Left hindlimb (tissue), 1 donor: ENCODE data around the gene MARK4.
"Not testable (repeated sequence)": the region's sequence is repeated elsewhere in the genome, so short reads cannot be mapped to it uniquely, and the experiment has no call there.

Source experiments
- DNase-seq: peaks from one replicate; pipeline ENCODE4 v3.0.0-alpha.2; 2018

MARK4 gene

GRCh38 chr19:45250832-45251451 lies at the start of gene MARK4:
TSS of gene MARK4 (plus strand) at chr19:45251271. CDS start at chr19:45251589, 318 bp downstream.
- DNase-seq, result peak; percentile 86

GRCh38 chr19:45202637-45203036 lies 48.4 kb upstream of the MARK4 start:
- no peak for DNase-seq

DNA sequence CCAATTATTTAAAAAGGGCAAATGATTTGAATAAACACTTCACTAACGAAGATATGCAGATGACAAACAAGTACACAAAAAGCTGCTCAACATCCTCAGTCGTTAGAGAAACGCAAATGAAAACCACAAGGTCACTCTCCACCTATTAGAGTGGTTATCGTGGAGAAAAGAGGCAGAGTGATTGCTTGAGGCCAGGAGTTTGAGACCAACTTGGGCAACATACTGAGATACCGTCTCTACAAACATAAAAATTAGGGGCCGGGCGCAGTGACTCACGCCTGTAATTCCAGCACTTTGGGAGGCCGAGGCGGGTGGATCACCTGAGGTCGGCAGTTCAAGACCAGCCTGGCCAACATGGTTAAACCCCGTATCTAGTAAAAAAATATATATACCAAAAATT lies 45.3 kb upstream of the MARK4 start:
- DNase-seq, result no peak

DNA sequence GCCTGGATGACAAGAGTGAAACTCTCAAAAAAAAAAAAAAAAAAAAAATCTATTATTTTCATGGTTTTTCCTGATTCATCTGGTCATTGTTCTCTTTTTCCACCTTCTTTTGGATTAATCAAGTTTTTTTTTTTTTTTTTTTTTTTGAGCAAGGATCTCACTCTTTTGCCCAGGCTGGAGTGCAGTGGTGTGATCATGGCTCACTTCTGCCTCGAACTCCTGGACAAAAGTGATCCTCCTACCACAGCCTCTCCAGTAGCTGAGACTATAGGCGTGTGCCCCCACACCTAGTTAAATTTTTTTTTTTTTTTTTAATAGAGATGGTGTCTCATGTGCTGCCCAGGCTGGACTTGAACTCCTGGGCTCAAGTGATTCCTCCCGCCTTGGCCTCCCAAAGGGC lies 44.7 kb upstream of the MARK4 start:
- DNase-seq, result no peak

- DNase-seq, result peak; percentile 77
These were observed 39.2 kb upstream of the MARK4 start for GRCh38 chr19:45211751-45212381.

DNA sequence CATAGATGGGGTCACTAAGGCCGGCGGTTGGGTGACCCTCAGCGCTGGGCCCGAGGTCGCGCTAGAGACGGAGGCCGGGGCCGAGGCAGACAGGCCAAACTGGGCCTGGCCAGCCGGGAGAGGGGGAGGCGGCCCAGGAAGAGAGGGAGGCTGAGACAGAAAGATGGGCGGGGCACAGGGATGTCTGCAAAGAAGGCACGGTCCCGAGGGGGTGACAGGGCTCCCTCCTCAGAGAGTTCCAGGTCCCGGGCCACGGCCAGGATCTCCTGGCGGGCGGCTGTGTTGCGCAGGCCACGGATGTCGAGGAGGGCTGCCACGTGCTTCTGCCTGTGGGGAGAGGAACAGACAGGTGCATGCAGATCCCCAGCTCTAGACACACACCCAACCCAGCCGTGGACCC lies 38.0 kb upstream of the MARK4 start:
- no peak for DNase-seq

DNA sequence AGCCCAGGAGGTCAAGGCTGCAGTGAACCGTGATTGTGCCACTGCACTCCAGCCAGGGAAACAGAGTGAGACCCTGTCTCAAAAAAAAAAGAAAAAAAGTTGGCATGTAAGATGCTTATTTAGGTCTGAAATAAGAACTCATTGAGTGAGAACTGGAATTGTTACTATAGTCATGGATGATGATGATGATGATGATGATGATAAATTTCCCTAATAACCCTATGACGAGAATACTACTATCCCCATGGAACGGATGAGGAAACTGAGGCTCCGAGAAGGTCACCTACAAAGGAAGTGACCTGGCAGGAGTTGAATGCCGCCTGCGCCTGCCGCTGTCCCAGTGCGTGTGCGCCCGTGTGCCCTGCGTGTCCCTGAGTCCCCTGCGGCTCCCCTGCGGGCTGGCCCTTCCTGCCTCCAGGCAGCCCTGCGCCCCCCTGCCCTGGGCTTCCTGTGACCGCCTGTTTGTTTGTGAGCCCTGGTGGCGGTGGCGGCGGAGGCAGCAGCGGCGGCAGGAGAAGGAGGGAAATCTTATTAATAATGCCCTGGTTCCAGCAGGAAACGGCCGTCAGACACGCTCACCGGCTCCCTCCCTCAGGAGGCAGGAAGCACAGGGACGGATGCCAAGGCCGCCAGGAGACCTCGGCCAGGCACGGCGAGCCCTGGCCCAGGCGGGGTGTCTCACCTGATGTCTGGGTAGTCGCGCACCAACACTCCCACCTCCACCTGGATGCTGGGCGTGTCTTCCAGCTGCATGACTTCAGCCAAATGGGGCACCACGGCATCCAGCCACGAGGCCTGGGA lies 35.5 kb upstream of the MARK4 start:
- DNase-seq, result no peak

DNA sequence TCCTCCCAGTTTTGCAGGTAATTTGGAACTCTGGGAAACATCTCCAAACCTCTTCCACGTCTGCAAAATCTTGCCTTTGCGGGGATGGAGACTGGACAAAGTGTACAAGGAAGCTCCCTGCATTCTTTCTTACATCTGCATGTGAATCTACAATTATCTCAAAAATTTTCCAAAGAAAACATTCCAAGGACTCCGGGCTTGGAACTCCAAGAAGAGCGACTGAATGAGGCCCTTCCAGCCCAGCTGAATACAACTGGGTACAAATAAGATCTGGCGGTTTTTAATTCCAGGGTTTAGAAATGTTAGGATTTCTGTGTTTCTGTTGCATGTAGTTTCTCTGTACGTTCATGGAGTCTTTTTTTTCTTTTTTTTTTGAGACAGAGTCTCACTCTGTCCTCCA lies 34.4 kb upstream of the MARK4 start:
- DNase-seq, result no peak

DNA sequence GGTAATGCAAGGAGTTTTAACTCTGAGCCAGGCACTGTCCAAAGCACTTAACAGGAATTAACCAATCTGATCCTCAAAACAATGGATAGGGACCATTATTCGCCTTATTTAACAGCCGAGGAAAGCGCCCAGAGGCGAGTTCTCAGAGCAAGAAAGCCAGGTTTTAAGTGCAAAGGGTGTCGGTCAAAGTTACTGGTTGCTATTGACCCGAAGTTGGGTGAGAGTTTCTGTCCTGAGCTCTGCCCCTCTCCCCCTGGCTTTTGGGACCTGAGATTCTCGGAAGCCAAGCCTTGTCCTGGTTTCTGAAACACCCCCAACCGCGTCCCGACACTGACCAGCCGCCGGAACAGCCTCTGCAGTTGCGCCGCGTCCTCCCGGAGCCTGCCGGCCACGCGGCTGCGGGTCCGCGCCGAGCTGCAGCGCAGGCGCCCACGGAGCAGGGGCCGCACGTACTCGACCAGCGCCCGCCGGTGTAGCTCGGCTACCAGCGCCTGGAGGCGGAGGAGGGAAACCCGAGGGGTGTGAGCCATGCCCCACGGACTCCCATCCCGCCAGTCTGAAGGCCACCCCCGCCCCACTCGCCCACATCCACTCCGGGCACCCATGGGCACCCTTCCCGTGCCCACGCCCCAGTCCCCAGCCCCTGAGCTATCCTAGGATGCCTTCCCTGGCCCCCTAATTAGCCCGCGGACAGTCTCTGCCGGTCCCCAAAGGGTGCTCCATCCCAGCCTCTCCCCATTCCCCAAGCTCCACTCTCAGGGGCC lies 33.7 kb upstream of the MARK4 start:
- DNase-seq, result no peak

DNA sequence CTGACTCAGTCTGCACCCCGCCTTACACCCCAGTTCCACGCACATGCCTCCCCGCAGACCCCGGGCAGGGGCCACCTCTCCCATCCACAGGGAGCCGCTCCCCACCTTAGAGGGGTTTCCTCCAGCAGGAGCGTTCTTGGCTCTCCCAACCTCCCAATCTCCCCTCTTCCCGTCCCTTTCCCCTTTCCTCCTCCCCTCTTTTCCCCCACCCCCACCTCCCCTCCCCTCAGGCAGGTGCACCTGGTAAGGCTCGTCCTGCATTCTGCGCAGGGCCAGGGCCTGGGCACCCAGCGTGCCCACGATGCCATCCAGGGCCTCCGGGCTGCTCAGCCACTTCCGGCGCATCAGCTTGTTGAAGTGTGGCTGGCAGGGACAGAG lies 33.1 kb upstream of the MARK4 start:
- no peak for DNase-seq

- no peak for DNase-seq
These were observed 32.6 kb upstream of the MARK4 start for GRCh38 chr19:45218426-45218825.

- DNase-seq, result no peak
These were observed 31.9 kb upstream of the MARK4 start for GRCh38 chr19:45218911-45219743.

DNA sequence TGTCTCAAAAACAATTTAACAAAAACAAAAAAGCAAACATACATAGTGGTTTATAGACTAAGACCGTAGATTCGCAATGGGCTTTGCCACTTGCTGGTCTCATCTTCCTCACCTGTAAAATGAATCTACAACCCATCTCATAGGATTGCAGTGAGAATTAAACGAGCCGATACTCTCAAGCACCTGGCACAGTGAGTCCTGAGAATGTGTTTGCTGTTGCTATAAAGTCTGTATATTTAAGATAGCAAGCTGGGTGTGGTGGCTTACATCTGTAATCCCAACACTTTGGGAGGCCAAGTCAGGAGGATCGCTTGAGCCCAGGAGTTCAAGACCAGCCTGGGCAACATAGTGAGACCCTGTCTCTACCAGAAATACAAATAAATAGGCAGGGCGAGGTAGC lies 28.3 kb upstream of the MARK4 start:
- DNase-seq, result no peak

GRCh38 chr19:45223879-45224278 lies 27.2 kb upstream of the MARK4 start:
- DNase-seq, result no peak

GRCh38 chr19:45224645-45225044 lies 26.4 kb upstream of the MARK4 start:
- no peak for DNase-seq

GRCh38 chr19:45229056-45229455 lies 22.0 kb upstream of the MARK4 start:
- not testable (repeated sequence) for DNase-seq

DNA sequence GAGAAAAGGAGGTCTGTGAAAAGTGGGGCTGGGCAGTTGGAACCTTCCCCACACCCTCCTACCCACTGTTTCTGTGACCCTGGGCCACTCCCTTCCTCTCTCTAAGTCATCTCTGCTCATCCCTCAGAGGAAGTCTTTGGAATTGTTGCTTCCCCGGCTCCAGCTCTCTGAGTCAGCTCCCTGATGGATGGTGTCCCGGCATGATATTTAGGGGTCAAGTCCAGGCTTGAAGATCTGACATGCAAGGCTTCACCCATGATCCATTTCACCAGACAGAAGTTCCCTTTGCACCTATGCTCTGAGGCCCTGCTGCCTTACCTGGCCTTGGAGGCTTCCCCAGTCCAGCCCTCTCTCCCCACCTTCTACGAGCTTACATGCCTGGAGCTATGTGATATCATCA lies 19.2 kb upstream of the MARK4 start:
- no peak for DNase-seq

- DNase-seq, result no peak
These were observed 16.8 kb upstream of the MARK4 start for GRCh38 chr19:45234089-45234869.

- no peak for DNase-seq
These were observed 15.6 kb upstream of the MARK4 start for GRCh38 chr19:45235485-45235884.

DNA sequence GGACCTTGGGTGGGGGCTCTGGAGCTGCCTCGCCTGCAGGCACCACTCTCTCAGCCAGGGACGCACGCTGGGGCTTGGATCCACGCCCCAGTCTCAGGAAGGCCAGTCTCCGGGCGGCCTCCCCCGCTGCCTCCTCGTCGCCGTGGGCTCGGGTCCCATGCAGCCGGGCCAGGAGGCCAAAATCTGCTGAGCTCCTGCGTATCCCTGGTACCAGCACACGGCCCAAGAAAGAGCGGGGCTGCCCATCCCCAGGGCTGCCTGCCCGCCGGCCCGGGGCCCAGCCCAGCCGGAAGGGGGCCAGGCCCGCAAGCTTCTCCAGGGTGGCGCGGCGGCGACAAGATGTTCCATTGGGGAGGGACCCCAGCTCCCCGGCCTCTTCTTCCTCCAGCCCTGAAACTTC lies 12.5 kb upstream of the MARK4 start:
- DNase-seq, result no peak

DNA sequence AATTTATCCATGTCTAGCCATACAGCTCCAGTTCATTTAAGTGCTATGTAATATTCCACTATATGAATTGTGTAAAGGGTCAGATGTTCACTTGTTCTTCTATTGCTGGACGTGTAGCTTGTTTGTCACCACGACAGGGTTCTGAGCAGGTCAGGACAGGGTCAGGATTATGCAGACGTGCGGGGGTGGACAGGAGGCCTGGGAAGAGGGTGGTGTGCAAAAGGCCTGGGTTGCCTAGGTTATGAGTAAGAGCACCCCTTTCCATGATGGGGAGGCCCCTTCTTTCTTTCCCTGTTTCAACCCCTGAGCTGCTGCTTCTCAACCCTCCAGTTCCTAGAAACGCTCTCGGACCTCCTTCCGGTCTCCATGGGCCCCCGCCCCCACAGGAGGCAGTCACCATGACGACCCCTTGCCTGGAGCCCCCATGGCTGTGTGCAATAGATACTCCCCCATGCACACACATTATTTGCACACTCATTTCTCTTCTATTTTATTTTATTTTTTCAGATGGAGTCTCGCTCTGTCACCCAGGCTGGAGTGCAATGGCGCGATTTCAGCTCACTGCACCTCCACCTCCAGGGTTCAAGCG lies 7.8 kb upstream of the MARK4 start:
- no peak for DNase-seq
